HepG2 (cell line): Measurements from ENCODE around the gene RBP5. TPM values are rescaled to one million over a fixed set of nuclear protein-coding genes. Genes with fewer than 3 reads are reported as not detected.

Source experiments
- MTF1 ChIP-seq: sonication (generic); formaldehyde crosslinking; IDR thresholded peaks from 2 replicates; pipeline ENCODE4 v1.5.0; 2020; ENCODE audit warnings: missing genetic modification reagents
- ZEB1 ChIP-seq: IDR thresholded peaks from 2 replicates; pipeline ENCODE4 v1.6.1; 2012; ENCODE audit warnings: mild to moderate bottlenecking, low read depth, inconsistent platforms; ENCODE audit not compliant: insufficient replicate concordance
- ZNF652 ChIP-seq: IDR thresholded peaks from 2 replicates; pipeline ENCODE4 v1.6.1; 2016; ENCODE audit warnings: low read depth, borderline replicate concordance
- ZNF720 ChIP-seq: sonication (generic); formaldehyde crosslinking; IDR thresholded peaks from 2 replicates; pipeline ENCODE4 v1.4.0; 2020; ENCODE audit warnings: missing genetic modification reagents
- ZNF841 ChIP-seq: sonication (generic); formaldehyde crosslinking; IDR thresholded peaks from 2 replicates; pipeline ENCODE4 v1.8.1; 2023; ENCODE audit warnings: missing genetic modification reagents, borderline replicate concordance
- polyA plus RNA-seq, 8 experiments: library from polyadenylated mRNA; depleted of rRNA in 3 of 8; stranded (reverse) in 7 of 8; unstranded in 1 of 8; fragments of >200 nt; fragmentation: Illumina TruSeq in 4 of 8; extraction: Trizol in 4 of 8; gene quantifications; 2 replicates each; pipeline versions ENCODE4 v1.2.1 to v1.2.3, GENCODE V29; 2011 to 2016; ENCODE audit warnings: low read depth in 4 of 8, missing spikeins in 1 of 8, mixed read lengths in 1 of 8; ENCODE audit not compliant: insufficient read depth in 1 of 8
- total RNA-seq, 5 experiments: library from RNA; depleted of rRNA; stranded (reverse); fragments of >200 nt; fragmentation: Illumina TruSeq; extraction: Trizol; gene quantifications; 2 replicates each; pipeline ENCODE4 v1.2.3, GENCODE V29; 2016; ENCODE audit warnings: low read depth in 1 of 5
- TF ChIP-seq, protein P1 (sequence below), 2 experiments: sonication (generic) in 1 of 2; formaldehyde crosslinking in 1 of 2; IDR thresholded peaks; 2 replicates each; pipeline versions ENCODE4 v1.5.1 to v1.6.1; 2011 to 2020; ENCODE audit warnings: borderline replicate concordance in 1 of 2, low read depth in 1 of 2, low read length in 1 of 2, mild to moderate bottlenecking in 1 of 2, missing genetic modification reagents in 1 of 2, moderate library complexity in 1 of 2
- TF ChIP-seq, protein P2 (sequence below): sonication (generic); formaldehyde crosslinking; IDR thresholded peaks from 2 replicates; pipeline ENCODE4 v1.5.1; 2020; ENCODE audit warnings: missing genetic modification reagents, mild to moderate bottlenecking, borderline replicate concordance
- TF ChIP-seq, protein P3 (sequence below): sonication (generic); formaldehyde crosslinking; IDR thresholded peaks from 2 replicates; pipeline ENCODE4 v1.5.0; 2020; ENCODE audit warnings: missing genetic modification reagents, mild to moderate bottlenecking, borderline replicate concordance
- TF ChIP-seq, protein P4 (sequence below): sonication (generic); formaldehyde crosslinking; IDR thresholded peaks from 2 replicates; pipeline ENCODE4 v1.4.0; 2020; ENCODE audit warnings: missing genetic modification reagents

Gene RBP5
- total and polyA plus RNA-seq, 2 of the 13 experiments (the other 11 are each of a cell fraction or from before 2014, with no cell fraction given): 13.8 to 19.8 TPM

DNA sequence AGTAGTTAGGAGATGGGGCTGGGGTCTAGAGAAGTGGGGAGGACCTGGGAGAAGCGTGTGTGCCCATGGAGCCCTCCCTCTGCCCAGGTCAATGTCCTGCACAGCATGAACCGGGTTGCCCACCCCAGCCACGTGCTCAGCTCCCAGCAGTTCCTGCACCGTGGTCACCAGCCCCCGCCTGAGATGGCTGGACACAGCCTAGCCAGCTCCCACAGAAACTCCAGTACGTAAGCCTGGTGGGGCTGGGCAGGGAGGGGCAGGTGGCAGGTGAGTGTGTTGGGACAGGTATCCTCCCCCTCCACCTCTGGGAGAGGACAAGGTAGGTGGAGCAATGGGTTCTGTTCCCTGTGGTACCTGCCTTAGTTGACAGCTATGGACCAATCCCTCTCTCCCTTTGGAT, 22.2 kb upstream of the RBP5 start (continued):
- TF ChIP-seq, protein P1, sequence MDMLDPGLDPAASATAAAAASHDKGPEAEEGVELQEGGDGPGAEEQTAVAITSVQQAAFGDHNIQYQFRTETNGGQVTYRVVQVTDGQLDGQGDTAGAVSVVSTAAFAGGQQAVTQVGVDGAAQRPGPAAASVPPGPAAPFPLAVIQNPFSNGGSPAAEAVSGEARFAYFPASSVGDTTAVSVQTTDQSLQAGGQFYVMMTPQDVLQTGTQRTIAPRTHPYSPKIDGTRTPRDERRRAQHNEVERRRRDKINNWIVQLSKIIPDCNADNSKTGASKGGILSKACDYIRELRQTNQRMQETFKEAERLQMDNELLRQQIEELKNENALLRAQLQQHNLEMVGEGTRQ (IDR thresholded peaks at IDR 0.05; ENCODE audit: low read depth, low read length): no peak
- TF ChIP-seq, protein P1 (CRISPR knock-in tag; IDR thresholded peaks at IDR 0.05; ENCODE audit: borderline replicate concordance): no peak
- TF ChIP-seq, protein P2, sequence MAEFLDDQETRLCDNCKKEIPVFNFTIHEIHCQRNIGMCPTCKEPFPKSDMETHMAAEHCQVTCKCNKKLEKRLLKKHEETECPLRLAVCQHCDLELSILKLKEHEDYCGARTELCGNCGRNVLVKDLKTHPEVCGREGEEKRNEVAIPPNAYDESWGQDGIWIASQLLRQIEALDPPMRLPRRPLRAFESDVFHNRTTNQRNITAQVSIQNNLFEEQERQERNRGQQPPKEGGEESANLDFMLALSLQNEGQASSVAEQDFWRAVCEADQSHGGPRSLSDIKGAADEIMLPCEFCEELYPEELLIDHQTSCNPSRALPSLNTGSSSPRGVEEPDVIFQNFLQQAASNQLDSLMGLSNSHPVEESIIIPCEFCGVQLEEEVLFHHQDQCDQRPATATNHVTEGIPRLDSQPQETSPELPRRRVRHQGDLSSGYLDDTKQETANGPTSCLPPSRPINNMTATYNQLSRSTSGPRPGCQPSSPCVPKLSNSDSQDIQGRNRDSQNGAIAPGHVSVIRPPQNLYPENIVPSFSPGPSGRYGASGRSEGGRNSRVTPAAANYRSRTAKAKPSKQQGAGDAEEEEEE (CRISPR knock-in tag): no peak
- TF ChIP-seq, protein P3, sequence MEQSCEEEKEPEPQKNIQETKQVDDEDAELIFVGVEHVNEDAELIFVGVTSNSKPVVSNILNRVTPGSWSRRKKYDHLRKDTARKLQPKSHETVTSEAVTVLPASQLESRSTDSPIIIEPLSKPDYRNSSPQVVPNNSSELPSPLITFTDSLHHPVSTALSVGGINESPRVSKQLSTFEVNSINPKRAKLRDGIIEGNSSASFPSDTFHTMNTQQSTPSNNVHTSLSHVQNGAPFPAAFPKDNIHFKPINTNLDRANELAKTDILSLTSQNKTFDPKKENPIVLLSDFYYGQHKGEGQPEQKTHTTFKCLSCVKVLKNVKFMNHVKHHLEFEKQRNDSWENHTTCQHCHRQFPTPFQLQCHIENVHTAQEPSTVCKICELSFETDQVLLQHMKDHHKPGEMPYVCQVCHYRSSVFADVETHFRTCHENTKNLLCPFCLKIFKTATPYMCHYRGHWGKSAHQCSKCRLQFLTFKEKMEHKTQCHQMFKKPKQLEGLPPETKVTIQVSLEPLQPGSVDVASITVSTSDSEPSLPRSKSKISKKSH (CRISPR knock-in tag): no peak
- TF ChIP-seq ZEB1: no peak
- TF ChIP-seq ZNF720 (CRISPR knock-in tag): no peak
- no peak for TF ChIP-seq ZNF841 (CRISPR knock-in tag)
- TF ChIP-seq, protein P4, sequence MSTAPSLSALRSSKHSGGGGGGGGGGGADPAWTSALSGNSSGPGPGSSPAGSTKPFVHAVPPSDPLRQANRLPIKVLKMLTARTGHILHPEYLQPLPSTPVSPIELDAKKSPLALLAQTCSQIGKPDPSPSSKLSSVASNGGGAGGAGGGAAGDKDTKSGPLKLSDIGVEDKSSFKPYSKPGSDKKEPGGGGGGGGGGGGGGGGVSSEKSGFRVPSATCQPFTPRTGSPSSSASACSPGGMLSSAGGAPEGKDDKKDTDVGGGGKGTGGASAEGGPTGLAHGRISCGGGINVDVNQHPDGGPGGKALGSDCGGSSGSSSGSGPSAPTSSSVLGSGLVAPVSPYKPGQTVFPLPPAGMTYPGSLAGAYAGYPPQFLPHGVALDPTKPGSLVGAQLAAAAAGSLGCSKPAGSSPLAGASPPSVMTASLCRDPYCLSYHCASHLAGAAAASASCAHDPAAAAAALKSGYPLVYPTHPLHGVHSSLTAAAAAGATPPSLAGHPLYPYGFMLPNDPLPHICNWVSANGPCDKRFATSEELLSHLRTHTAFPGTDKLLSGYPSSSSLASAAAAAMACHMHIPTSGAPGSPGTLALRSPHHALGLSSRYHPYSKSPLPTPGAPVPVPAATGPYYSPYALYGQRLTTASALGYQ: no peak
- no peak for TF ChIP-seq ZNF652 (CRISPR knock-in tag)
- no peak for TF ChIP-seq MTF1 (CRISPR knock-in tag)
